AG09319 (cell line): ENCODE results near the gene ADCY5.

ENCODE experiments used
- DNase-seq: peaks from one replicate; pipeline ENCODE4 v3.0.0-alpha.2; 2010; ENCODE audit warnings: low read depth; ENCODE audit errors: extremely low read depth
- CTCF ChIP-seq: IDR thresholded peaks from 2 replicates; pipeline ENCODE4 v1.5.1; 2011; ENCODE audit warnings: low read depth, mild to moderate bottlenecking, inconsistent platforms, low read length, moderate library complexity

The ADCY5 gene

GRCh38 chr3:123429362-123430125, 19.3 kb downstream of the ADCY5 start:
- DNase-seq, result no peak
- TF ChIP-seq CTCF, result no peak

- DNase-seq, result no peak
- no peak for TF ChIP-seq CTCF
These were observed 23.7 kb downstream of the ADCY5 start for GRCh38 chr3:123424999-123425712.

GRCh38 chr3:123424321-123424998, 24.4 kb downstream of the ADCY5 start:
- DNase-seq, result no peak
- no peak for TF ChIP-seq CTCF

GRCh38 chr3:123423806-123424205, 25.1 kb downstream of the ADCY5 start:
- DNase-seq, result no peak
- no peak for TF ChIP-seq CTCF

GRCh38 chr3:123423031-123423430, 25.9 kb downstream of the ADCY5 start:
- no peak for DNase-seq
- no peak for TF ChIP-seq CTCF

GRCh38 chr3:123422457-123422856, 26.4 kb downstream of the ADCY5 start:
- TF ChIP-seq CTCF, result no peak

More at GRCh38 chr3:123422457-123422856, 26.4 kb downstream of the ADCY5 start:
- no peak for DNase-seq
